Measurements from ENCODE around the gene ADM5.

Gene ADM5

DNA sequence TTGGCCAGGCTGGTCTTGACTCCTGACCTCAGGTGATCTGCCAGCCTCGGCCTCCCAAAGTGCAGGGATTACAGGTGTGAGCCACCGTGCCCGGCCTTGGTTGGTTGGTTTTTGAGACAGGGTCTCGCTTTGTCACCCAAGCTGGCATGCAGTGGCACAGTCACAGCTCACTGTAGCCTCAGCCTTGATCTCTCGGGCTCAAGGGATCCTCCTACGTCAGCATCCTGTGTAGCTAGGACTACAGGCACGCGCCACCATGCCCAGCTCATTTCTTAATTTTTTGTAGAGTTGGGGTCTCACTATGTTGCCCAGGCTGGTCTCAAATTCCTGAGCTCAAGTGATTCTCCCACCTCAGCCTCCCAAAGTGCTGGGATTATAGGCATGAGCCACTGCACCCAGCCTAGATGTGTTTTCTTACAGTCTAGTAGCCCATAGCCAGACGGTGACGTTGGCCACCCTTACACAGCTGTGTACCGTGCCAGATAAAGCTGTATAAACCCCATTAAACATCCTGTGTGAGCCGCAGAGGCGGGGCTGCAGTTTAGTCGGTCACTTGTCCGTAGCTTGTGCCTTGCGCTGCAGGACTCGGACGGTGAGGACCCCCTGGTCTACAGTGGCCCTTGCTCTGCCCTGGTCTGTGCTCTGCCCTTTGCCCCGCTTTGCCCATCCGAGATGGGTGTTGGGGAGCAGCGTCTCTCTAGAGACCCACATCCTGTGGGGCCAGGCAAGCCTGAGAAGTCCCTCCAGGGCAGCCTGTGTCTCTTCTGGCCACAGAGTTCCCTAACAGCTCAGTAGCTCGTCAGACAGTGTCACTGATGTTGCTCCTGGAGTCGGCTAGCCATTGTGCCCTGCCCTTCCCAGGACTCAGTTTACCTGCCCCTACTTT, 33.6 kb upstream of the ADM5 start:
- peaks cover 22% of the 10 kb centered on the region for H3K4me1 ChIP-seq (ENCODE audit: insufficient read depth, insufficient read length)
- no peaks in the 10 kb centered on the region for H3K27me3 ChIP-seq (ENCODE audit: insufficient read depth, insufficient read length)
- peak overlapping the region; percentile 66 for H3K9ac ChIP-seq (ENCODE audit: insufficient read length, low read depth)
- H3K9me3 ChIP-seq (ENCODE audit: insufficient read depth, low read length): no peaks in the 10 kb centered on the region; the same call in 1 of the 2 replicates
- no peak for DNase-seq (ENCODE audit: low read depth, low spot score)
- peaks cover 91% of the 10 kb centered on the region for H3K36me3 ChIP-seq (ENCODE audit: insufficient read depth, insufficient read length, low read length)
- H3K4me3 ChIP-seq (ENCODE audit: insufficient read length, low read depth): no peak overlapping the region
- TF ChIP-seq ZNF274 (IDR thresholded peaks at IDR 0.05; ENCODE audit: low read depth, low read length) (no peak), SUZ12 (IDR thresholded peaks at IDR 0.05; ENCODE audit: extremely low read depth, insufficient read depth, insufficient read length) (no peak), YY1 (IDR thresholded peaks at IDR 0.05; ENCODE audit: insufficient read depth, insufficient read length) (no peak)

DNA sequence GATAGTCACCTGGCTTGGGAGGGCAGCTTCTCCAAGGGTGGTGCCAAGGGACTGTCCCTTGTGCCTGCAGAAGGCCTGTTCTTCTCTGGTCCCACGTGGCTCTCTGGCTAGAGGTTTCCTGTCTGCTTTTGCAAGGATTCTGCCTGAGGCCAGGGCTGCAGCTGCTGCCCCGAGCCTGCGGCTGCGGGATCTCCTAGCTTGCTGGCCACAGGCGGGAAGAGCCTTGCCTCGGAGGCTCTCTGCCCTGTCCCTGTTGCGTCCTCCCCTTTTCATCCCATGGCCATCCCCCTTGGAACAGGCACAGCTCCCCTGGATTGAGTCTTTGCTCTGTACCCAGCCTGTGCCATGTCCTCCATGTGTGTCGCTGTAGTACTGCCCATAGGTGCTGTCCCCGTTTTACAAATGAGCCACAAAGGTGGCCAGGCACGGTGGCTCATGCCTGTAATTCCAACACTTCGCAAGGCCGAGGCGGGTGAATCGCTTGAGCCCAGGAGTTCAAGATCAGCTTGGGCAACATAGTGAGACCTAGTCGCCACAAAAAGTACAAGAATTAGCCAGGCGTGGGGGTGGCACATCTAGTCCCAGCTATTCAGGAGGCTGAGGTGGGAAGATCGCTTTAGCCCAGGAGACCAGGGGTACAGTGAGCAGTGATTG, 32.8 kb upstream of the ADM5 start:
- Histone ChIP-seq H3K27me3 (ENCODE audit: insufficient read depth, insufficient read length) (no peaks in the 10 kb centered on the region), H3K9me3 (ENCODE audit: insufficient read depth, low read length) (no peaks in the 10 kb centered on the region; the same call in 1 of the 2 replicates), H3K36me3 (ENCODE audit: insufficient read depth, insufficient read length, low read length) (peaks cover 90% of the 10 kb centered on the region), H3K9ac (ENCODE audit: insufficient read length, low read depth) (peak overlapping the region; percentile 66), H3K4me3 (ENCODE audit: insufficient read length, low read depth) (no peak overlapping the region), H3K4me1 (ENCODE audit: insufficient read depth, insufficient read length) (peaks cover 22% of the 10 kb centered on the region)
- TF ChIP-seq ZNF274 (IDR thresholded peaks at IDR 0.05; ENCODE audit: low read depth, low read length): no peak
- no peak for TF ChIP-seq YY1 (IDR thresholded peaks at IDR 0.05; ENCODE audit: insufficient read depth, insufficient read length)
- no peak for TF ChIP-seq SUZ12 (IDR thresholded peaks at IDR 0.05; ENCODE audit: extremely low read depth, insufficient read depth, insufficient read length)
- no peak for DNase-seq (ENCODE audit: low read depth, low spot score)

DNA sequence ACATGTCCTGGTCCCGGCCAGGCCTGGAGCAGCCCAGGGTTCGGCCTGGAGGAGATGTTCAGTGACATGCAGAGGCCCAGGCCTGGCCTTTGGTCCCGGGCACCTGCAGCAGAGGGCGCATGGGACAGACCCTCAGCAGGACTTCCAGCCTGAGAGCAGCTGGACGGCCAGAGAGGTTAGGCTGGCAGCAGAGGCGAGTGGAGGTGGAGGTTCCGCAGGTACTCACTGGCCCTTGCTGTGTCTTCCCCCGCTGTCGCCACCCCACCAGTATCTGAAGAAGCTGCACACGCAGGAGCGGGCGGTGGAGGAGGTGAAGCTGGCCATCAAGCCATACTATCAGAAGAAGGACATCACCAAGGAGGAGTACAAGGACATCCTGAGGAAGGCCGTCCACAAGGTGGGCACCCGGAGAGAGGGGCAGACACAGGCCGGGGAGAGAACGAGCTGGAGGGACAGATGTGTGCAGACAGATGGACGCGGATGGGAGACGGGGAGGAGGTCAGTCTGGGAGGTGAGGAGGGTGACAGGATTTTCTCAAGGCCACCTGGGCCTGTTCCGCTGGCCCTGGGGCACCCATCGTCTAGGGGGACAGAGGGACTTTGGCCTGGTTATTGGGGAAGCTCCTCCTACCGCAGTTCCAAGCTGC, 31.8 kb upstream of the ADM5 start:
- Histone ChIP-seq H3K4me1 (ENCODE audit: insufficient read depth, insufficient read length) (peaks cover 22% of the 10 kb centered on the region), H3K36me3 (ENCODE audit: insufficient read depth, insufficient read length, low read length) (peaks cover 92% of the 10 kb centered on the region), H3K9me3 (ENCODE audit: insufficient read depth, low read length) (no peaks in the 10 kb centered on the region; the same call in 1 of the 2 replicates), H3K27me3 (ENCODE audit: insufficient read depth, insufficient read length) (no peaks in the 10 kb centered on the region), H3K9ac (ENCODE audit: insufficient read length, low read depth) (peak overlapping the region; percentile 42), H3K4me3 (ENCODE audit: insufficient read length, low read depth) (no peak overlapping the region)
- no peak for DNase-seq (ENCODE audit: low read depth, low spot score)
- TF ChIP-seq YY1 (IDR thresholded peaks at IDR 0.05; ENCODE audit: insufficient read depth, insufficient read length) (no peak), ZNF274 (IDR thresholded peaks at IDR 0.05; ENCODE audit: low read depth, low read length) (no peak), SUZ12 (IDR thresholded peaks at IDR 0.05; ENCODE audit: extremely low read depth, insufficient read depth, insufficient read length) (no peak)

DNA sequence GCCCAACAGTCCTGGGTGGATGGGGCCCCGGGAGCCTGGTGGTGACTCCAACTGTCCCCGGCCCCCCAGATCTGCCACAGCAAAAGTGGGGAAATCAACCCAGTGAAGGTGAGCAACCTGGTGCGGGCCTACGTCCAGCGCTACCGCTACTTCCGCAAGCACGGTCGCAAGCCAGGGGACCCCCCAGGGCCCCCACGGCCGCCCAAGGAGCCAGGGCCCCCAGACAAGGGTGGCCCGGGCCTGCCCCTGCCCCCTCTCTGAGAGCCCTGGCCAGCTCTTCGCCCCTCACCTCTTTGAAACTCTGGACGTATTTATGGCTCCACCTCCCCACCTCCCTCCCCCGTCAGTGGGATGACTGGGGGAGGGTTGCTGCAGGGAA, 31.3 kb upstream of the ADM5 start:
- Histone ChIP-seq H3K9ac (ENCODE audit: insufficient read length, low read depth) (peak overlapping the region; percentile 42), H3K9me3 (ENCODE audit: insufficient read depth, low read length) (no peaks in the 10 kb centered on the region; the same call in 1 of the 2 replicates), H3K27me3 (ENCODE audit: insufficient read depth, insufficient read length) (no peaks in the 10 kb centered on the region), H3K4me3 (ENCODE audit: insufficient read length, low read depth) (no peak overlapping the region), H3K36me3 (ENCODE audit: insufficient read depth, insufficient read length, low read length) (peaks cover 93% of the 10 kb centered on the region), H3K4me1 (ENCODE audit: insufficient read depth, insufficient read length) (peaks cover 24% of the 10 kb centered on the region)
- DNase-seq (ENCODE audit: low read depth, low spot score): no peak
- TF ChIP-seq ZNF274 (IDR thresholded peaks at IDR 0.05; ENCODE audit: low read depth, low read length): no peak
- TF ChIP-seq YY1 (IDR thresholded peaks at IDR 0.05; ENCODE audit: insufficient read depth, insufficient read length): no peak
- TF ChIP-seq SUZ12 (IDR thresholded peaks at IDR 0.05; ENCODE audit: extremely low read depth, insufficient read depth, insufficient read length): no peak

DNA sequence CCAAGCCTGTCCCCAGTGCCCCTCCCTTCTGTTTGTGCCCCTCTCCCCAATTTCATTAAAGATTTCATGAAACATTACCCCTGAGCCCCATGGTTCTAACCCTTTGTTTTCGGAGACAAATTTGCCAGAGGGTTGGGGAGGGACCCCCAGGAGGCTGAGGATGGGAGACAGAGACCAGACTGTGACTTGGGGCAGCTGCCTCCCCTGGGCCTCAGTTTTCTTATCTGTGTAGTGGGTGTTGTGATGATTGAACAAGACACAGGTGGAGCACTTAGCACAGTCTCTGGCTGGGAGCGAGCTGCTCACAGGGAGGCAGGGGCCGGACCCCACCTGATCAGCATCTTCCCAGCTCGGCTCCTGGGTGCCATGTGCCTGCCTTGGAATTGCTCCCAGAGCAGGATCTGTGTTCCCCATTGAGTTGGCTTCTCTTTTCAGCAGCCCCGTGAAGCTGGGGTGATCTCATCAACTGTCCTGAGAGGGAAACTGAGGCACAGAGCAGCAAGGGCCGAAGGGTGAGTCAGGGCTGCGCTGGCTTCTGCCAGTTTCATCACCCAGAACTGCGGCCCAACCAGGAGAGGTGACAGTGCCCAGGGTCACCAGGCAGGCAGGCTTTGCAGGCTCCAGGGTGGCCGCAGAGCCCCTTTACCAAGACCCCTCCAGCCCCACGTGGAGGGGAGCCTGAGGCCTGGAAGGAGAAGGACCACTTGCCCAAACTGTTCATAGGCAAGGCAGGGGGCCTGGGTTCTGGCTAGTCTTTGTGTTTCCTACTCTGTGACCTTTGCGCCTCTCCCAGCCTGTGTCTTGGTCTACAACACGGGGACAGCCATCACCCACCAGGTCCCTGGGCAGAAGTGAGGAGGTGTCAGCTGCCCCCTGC, 30.6 kb upstream of the ADM5 start:
- Histone ChIP-seq H3K9me3 (ENCODE audit: insufficient read depth, low read length) (no peaks in the 10 kb centered on the region; the same call in 1 of the 2 replicates), H3K36me3 (ENCODE audit: insufficient read depth, insufficient read length, low read length) (peaks cover 90% of the 10 kb centered on the region), H3K4me3 (ENCODE audit: insufficient read length, low read depth) (no peak overlapping the region), H3K4me1 (ENCODE audit: insufficient read depth, insufficient read length) (peaks cover 24% of the 10 kb centered on the region), H3K27me3 (ENCODE audit: insufficient read depth, insufficient read length) (no peaks in the 10 kb centered on the region), H3K9ac (ENCODE audit: insufficient read length, low read depth) (no peak overlapping the region)
- no peak for DNase-seq (ENCODE audit: low read depth, low spot score)
- TF ChIP-seq SUZ12 (IDR thresholded peaks at IDR 0.05; ENCODE audit: extremely low read depth, insufficient read depth, insufficient read length) (no peak), YY1 (IDR thresholded peaks at IDR 0.05; ENCODE audit: insufficient read depth, insufficient read length) (no peak), ZNF274 (IDR thresholded peaks at IDR 0.05; ENCODE audit: low read depth, low read length) (no peak)

DNA sequence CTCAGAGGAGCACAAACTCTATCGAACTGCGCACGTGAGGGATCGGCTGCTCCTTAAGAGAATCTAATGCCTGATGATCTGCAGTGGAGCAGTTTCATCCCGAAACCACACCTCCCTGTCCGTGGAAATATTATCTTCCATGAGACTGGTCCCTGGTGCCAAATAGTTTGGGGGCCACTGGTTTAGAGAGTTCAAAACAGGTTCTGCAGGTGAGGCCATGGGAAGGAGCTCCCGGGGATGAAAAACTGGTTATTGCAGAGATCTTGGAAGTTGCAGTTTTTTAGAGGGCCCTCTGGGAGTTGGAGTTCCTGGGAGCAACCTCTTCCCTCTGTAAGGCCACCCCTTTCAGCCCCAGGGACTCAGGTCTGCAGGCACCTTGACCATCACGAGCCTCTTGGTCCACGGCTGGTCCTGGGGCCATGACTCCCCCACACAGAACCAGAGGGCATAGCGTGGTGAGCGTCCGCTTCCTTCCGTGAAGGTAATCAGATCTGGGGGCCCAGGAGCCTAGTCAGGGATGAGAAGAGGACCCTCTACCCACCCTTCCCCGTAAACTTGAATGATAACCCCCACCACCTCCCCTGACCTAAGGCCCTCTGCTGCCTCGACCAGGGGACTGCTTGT, 28.9 kb upstream of the ADM5 start:
- H3K27me3 ChIP-seq (ENCODE audit: insufficient read depth, insufficient read length): no peaks in the 10 kb centered on the region
- H3K36me3 ChIP-seq (ENCODE audit: insufficient read depth, insufficient read length, low read length): peaks cover 75% of the 10 kb centered on the region
- peak overlapping the region; percentile 3 for H3K9ac ChIP-seq (ENCODE audit: insufficient read length, low read depth)
- no peak overlapping the region for H3K4me3 ChIP-seq (ENCODE audit: insufficient read length, low read depth)
- no peaks in the 10 kb centered on the region; the same call in 1 of the 2 replicates for H3K9me3 ChIP-seq (ENCODE audit: insufficient read depth, low read length)
- no peak for DNase-seq (ENCODE audit: low read depth, low spot score)
- peaks cover 24% of the 10 kb centered on the region for H3K4me1 ChIP-seq (ENCODE audit: insufficient read depth, insufficient read length)
- TF ChIP-seq YY1 (IDR thresholded peaks at IDR 0.05; ENCODE audit: insufficient read depth, insufficient read length): no peak
- TF ChIP-seq SUZ12 (IDR thresholded peaks at IDR 0.05; ENCODE audit: extremely low read depth, insufficient read depth, insufficient read length): no peak
- TF ChIP-seq ZNF274 (IDR thresholded peaks at IDR 0.05; ENCODE audit: low read depth, low read length): no peak
